22Rv1 (cell line): Measurements from ENCODE around the gene FAM234A.
"Not testable (repeated sequence)": the region's sequence is repeated elsewhere in the genome, so short reads cannot be mapped to it uniquely, and the experiment has no call there.

Experiments used
- H3K27ac ChIP-seq: fragments of 450-650 bp; 2 replicates; pipeline ENCODE4 v1.5.1; 2017
- ZFX ChIP-seq: fragments of 450-650 bp; IDR thresholded peaks from 2 replicates; pipeline ENCODE4 v1.6.1; 2017; ENCODE audit warnings: antibody characterized with exemption, borderline replicate concordance
- TF ChIP-seq, protein P1 (sequence below): fragments of 450-650 bp; IDR thresholded peaks from 2 replicates; pipeline ENCODE4 v1.5.1; 2017; ENCODE audit warnings: mild to moderate bottlenecking

FAM234A gene

DNA sequence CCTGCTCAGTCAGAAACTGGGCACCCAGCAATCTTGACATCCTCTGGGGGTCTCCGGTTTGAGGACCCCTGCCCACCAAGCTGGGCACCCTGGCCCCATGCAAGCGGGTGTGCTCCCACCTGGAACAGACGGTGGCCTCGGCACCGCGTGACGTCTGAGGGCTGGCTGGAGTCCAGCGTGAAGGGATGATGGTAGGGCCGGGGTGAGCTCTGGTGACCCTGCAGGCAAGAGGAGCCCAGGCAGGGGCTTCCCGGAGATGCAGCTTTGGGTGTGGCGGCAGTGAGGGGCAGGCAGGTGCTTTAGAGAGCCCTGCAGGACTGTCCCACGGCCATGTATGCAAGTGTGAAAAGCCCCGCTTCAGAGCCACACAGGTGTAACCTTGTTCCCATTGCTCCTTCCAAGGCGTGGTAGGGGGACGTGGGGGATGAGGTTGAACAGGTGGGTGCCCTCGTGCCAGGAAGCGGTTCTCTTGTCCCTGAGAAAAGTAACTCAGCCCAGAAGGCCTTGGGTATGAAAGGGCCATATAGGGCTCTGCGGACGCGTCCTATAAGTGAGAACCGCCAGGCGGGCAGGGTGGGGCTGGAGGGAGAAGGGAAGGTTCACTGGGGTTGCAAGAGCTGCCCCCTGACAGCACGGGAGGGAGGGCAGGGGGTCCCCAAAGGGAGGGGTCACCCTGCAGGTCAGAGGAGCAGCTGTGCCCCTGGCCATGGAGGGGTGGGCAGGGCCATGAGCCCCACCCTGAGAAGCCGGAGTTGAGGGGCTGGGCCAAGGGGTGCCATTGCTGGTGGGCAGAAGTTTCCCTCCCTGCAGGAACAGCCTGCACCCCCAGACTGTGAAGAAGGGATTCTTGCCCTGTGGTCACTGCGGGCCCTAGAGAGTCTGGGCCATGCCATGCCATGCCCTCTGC is 31.9 kb downstream of the FAM234A start:
- no peak for TF ChIP-seq ZFX
- TF ChIP-seq, protein P1, sequence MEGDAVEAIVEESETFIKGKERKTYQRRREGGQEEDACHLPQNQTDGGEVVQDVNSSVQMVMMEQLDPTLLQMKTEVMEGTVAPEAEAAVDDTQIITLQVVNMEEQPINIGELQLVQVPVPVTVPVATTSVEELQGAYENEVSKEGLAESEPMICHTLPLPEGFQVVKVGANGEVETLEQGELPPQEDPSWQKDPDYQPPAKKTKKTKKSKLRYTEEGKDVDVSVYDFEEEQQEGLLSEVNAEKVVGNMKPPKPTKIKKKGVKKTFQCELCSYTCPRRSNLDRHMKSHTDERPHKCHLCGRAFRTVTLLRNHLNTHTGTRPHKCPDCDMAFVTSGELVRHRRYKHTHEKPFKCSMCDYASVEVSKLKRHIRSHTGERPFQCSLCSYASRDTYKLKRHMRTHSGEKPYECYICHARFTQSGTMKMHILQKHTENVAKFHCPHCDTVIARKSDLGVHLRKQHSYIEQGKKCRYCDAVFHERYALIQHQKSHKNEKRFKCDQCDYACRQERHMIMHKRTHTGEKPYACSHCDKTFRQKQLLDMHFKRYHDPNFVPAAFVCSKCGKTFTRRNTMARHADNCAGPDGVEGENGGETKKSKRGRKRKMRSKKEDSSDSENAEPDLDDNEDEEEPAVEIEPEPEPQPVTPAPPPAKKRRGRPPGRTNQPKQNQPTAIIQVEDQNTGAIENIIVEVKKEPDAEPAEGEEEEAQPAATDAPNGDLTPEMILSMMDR, result no peak
- no peak overlapping the region for H3K27ac ChIP-seq

DNA sequence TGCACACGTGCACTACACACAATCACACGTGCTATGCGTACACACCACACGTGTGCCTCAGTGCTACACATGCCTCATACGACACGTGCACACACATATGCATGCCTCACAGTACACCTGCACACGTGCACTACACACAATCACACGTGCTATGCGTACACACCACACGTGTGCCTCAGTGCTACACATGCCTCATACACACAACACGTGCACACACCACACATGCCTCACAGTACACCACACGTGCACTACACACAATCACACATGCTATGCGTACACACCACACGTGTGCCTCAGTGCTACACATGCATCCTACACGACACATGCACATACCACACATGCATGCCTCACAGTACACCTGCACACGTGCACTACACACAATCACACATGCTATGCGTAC is 32.9 kb downstream of the FAM234A start:
- H3K27ac ChIP-seq, result not testable (repeated sequence)

DNA sequence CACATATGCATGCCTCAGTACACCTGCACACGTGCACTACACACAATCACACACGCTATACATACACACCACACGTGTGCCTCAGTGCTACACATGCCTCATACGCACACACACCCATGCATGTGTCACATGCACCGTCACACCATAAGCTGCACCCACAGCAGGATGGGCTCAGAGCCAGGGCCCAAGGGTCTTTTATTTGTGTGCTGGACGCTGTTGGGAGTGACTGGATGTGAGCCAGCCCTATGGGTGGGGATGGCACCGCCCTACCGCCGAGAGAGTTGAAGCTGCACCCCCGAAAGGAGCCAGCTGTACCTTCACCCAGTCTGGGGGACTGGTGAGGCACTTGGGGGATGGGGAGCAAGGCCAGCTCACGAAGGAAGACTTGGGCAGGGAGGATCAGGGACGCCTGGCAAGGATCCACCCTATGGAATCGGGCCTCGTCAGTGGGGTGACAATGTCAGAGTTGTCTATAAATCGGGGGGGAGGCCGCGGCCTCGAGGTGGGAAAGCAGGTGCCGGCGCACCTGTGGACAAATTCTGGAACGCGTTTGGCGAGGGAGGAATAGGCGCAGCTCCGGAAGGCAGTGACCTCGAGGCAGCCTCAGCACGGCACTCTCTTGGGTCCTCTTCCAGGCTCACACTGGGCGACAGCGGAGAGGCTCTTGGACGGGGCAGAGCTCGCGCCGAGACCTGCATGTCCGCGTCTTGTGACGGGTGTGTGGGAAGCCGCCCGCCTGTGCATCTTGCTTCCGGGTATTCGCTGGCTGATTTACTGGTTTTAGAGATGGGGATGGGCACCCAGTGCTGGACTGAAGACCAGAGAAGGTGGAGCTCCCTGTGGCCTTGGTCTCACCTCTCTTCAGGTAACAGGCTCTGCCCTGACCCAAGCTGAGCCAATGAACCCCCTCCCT is 33.8 kb downstream of the FAM234A start:
- TF ChIP-seq ZFX, result no peak
- TF ChIP-seq, protein P1, result no peak
- H3K27ac ChIP-seq, result no peak overlapping the region

DNA sequence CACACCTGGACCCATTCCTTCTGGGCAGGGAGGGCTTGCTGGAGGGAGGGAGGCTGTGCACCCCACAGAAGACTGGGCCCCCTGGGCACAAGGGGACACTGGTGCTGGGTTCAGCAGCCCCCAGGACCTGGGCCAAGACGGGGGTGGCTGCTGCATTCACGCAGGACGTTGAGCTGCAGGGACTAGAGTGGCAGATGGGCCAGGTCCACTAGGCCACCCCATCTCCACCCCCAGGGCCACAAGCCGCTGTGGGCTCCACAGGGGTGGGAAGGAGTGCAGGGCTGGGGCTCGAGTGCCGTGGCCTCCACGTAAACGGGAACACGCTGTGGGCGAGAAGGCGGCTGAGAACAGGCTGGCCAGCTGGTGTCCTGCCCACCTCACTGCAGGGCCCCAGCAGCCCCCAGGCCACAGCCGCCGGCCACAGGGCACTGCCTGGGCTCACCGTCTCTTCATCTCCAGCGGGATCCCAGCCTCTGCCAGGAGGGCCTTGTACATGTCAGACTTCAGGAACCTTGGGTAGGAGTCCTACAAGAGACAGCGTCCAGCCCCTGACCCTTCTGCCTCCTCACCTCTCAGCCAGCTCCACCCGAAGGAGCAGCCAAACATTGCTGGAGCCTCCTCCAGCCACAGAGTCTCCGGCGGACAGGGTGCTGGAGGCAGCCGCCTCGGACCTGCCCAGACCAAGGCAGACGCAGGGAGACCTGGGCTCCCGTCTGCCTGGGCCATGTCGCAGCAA is 34.6 kb downstream of the FAM234A start:
- TF ChIP-seq, protein P1, result no peak
- TF ChIP-seq ZFX, result no peak

DNA sequence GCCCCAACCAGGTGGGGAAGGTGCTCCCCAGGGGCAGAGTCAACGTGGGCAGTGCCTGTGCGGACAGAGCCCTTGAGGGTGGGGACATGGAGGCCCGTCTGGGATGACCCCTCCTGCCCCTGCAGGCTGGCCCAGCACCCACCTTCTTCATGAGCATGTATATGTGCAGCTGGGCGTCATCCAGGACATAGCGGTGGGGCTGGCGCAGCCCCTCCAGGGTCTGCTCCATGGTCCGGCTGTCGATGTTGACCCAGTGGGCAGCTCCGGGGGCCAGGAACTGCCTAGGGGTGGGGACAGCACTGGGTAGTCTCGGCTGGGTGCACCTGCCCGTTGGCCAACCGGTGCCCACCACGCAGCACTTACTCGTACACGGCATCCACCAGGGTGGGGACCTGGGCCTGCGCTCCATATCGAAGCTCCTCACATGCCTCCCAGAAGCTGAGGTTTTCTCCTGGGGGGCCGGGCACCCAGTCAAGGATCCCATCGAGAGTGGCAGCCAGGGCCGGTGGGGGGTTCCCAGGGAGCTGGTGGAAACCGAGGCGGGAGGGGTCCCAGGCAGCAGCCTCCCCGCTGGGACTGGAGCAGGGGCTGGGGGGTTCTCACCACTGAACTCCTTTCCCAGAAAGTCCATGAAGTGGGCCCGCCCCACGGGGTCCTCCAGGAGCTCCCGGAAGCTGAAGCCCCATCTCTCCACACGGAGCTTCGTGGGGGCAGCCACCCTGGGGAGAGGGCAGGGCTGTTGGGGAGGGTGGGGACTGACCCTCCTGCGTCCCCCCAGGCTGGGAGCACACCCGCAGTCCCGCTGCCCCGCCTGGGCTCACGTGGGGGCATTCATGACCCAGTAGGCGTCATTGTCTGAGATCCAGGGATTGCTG is 36.0 kb downstream of the FAM234A start:
- TF ChIP-seq, protein P1, result no peak
- TF ChIP-seq ZFX, result no peak
- H3K27ac ChIP-seq, result no peak overlapping the region

More for the DNA sequence above, 34.6 kb downstream of the FAM234A start:
- H3K27ac ChIP-seq, result no peak overlapping the region

DNA sequence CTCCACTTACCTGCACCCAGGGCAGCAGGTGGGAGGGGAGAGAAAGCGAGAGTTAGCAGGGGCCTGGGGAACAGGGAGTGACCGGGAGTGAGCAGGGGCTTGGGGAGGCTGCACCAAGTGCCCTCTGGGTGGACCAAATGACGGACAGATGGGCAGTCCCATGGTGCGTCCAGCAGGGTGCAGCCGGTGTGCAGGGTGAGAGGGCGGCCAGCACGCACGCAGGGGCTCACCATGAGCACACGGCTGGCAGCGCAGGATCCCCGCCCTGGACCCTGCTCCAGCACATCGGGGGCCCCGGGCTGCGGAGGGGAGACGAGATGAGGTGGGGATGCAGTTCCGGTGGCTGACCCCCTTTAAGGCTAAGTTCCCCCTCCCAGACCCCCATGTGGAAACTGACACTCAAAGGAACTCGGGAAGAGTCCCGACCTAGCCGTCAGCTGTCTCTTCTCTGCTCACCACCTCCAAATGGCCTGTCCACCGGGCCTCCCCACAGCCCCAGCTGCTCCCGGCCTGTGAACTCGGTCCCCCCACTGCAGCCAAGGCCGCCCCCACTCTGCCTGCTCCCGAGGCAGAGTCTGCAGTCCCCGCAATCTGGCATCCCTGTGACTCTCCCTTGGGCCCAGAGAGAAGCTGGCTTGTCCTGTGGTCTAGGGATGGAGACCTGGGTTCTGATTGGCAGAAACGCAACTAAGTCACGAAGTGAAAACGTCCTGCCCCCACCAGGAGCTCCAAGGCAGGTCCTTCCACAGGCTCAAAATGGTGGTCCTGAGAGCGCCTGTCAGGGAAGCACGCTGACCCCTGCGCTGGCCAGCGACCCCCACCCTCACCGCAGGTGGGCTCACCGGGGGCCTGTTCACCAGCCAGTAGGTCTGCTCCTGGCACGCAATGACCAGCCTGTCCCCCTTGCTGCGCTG is 38.3 kb downstream of the FAM234A start:
- no peak overlapping the region for H3K27ac ChIP-seq
- TF ChIP-seq ZFX, result no peak
- TF ChIP-seq, protein P1, result no peak
